Fibroblast of lung (primary cell): ENCODE data around the gene NR3C1. TPM values are rescaled to one million over a fixed set of nuclear protein-coding genes. Genes with fewer than 3 reads are reported as not detected.

Experiments
- DNase-seq, 2 donors: peaks; one replicate each; pipeline versions ENCODE4 v3.0.0 to v3.0.0-alpha.2; 2010; ENCODE audit warnings: low read depth in 2 of 2
- H2AFZ ChIP-seq: 2 replicates; pipeline ENCODE4 v1.5.1; 2012; ENCODE audit warnings: low read length, control low read depth, inconsistent platforms
- H3K27ac ChIP-seq: 2 replicates; pipeline ENCODE4 v1.5.1; 2011; ENCODE audit warnings: low read length, control low read depth; ENCODE audit not compliant: insufficient read depth
- H3K27me3 ChIP-seq: 2 replicates; pipeline ENCODE4 v1.5.1; 2011; ENCODE audit warnings: mild to moderate bottlenecking, low read length; ENCODE audit not compliant: control insufficient read depth, insufficient read depth
- H3K36me3 ChIP-seq: 2 replicates; pipeline ENCODE4 v1.5.1; 2011; ENCODE audit warnings: low read length; ENCODE audit not compliant: control insufficient read depth, insufficient read depth
- H3K4me1 ChIP-seq: 2 replicates; pipeline ENCODE4 v1.5.1; 2011; ENCODE audit warnings: low read length; ENCODE audit not compliant: control insufficient read depth, insufficient read depth; ENCODE audit errors: extremely low read depth
- H3K4me2 ChIP-seq: 2 replicates; pipeline ENCODE4 v1.5.1; 2011; ENCODE audit warnings: low read length, control low read depth; ENCODE audit not compliant: insufficient read depth; ENCODE audit errors: extremely low read depth
- H3K4me3 ChIP-seq, 4 experiments: fragments of 200-600 bp in 1 of 4; sonication (generic) in 1 of 4; replicated peaks in 1 of 4; 2 replicates each; pipeline ENCODE4 v1.5.1; 2011 to 2016; ENCODE audit warnings: low read length in 4 of 4, low read depth in 3 of 4, mild to moderate bottlenecking in 3 of 4, control low read depth in 2 of 4, inconsistent platforms in 1 of 4, mixed read lengths in 1 of 4; ENCODE audit not compliant: insufficient read depth in 1 of 4; ENCODE audit errors: control extremely low read depth in 1 of 4
- H3K79me2 ChIP-seq: 2 replicates; pipeline ENCODE4 v1.5.1; 2012; ENCODE audit warnings: mild to moderate bottlenecking, low read length, inconsistent platforms; ENCODE audit not compliant: control insufficient read depth, insufficient read depth
- H3K9ac ChIP-seq: 2 replicates; pipeline ENCODE4 v1.5.1; 2011; ENCODE audit warnings: mild to moderate bottlenecking, low read length, control low read depth; ENCODE audit not compliant: insufficient read depth
- H3K9me3 ChIP-seq: 2 replicates; pipeline ENCODE4 v1.5.1; 2012; ENCODE audit warnings: low read depth, low read length; ENCODE audit not compliant: control insufficient read depth, insufficient read depth
- H4K20me1 ChIP-seq: 2 replicates; pipeline ENCODE4 v1.5.1; 2011; ENCODE audit warnings: low read length; ENCODE audit not compliant: control insufficient read depth, insufficient read depth; ENCODE audit errors: extremely low read depth
- CTCF ChIP-seq, 2 donors: IDR thresholded peaks in 1 of 2; conservative IDR thresholded peaks in 1 of 2; 1 replicate in 1 of 2; 2 replicates in 1 of 2; pipeline ENCODE4 v1.5.1; 2011 to 2012; ENCODE audit warnings: low read length in 2 of 2, control low read depth in 1 of 2, inconsistent platforms in 1 of 2, low read depth in 1 of 2, mild to moderate bottlenecking in 1 of 2
- EZH2 ChIP-seq: IDR thresholded peaks from 2 replicates; pipeline ENCODE4 v1.5.1; 2012; ENCODE audit warnings: low read length, control low read depth, mild to moderate bottlenecking; ENCODE audit errors: missing control alignments
- polyA plus RNA-seq, 2 donors: library from polyadenylated mRNA; depleted of rRNA in 1 of 2; stranded (reverse) in 1 of 2; unstranded in 1 of 2; fragments of >200 nt; gene quantifications; 2 replicates each; pipeline ENCODE4 v1.2.1, GENCODE V29; 2011 to 2012; ENCODE audit warnings: missing spikeins in 1 of 2
- total RNA-seq: library from RNA; depleted of rRNA; stranded (reverse); fragments of >200 nt; gene quantifications from 2 replicates; pipeline ENCODE4 v1.2.1, GENCODE V29; 2014

Gene NR3C1
- total and polyA plus RNA-seq, 2 donors (not counting 1 experiment from before 2014, with no cell fraction given), result 85.3 to 126 TPM

- no peak overlapping the region for H2AFZ ChIP-seq
- peak overlapping the region; percentile 24 for H3K27ac ChIP-seq
- H3K4me1 ChIP-seq, result peaks cover 4% of the 10 kb centered on the region
- no peak overlapping the region for H3K4me3 ChIP-seq
- H3K9me3 ChIP-seq, result no peaks in the 10 kb centered on the region
- H4K20me1 ChIP-seq, result no peaks in the 10 kb centered on the region
- no peaks in the 10 kb centered on the region for H3K36me3 ChIP-seq
- TF ChIP-seq EZH2, result no peak
- no peaks in the 10 kb centered on the region for H3K27me3 ChIP-seq
- H3K79me2 ChIP-seq, result peaks cover 94% of the 10 kb centered on the region
- H3K9ac ChIP-seq, result no peak overlapping the region
- no peak overlapping the region for H3K4me2 ChIP-seq
- peak; percentile 71 to 86 for DNase-seq
Observed at GRCh38 chr5:143341807-143342570, 61.5 kb downstream of the NR3C1 start.

GRCh38 chr5:143340891-143341685, 62.4 kb downstream of the NR3C1 start:
- peak overlapping the region; percentile 15 for H3K4me2 ChIP-seq
- H3K4me1 ChIP-seq, result peaks cover 4% of the 10 kb centered on the region
- peak overlapping the region; percentile 54 for H3K27ac ChIP-seq
- no peak for TF ChIP-seq CTCF (conservative IDR thresholded peaks at IDR 0.05 in 1 of 2, IDR thresholded peaks at IDR 0.05 in 1 of 2; ENCODE audit: low read depth in 1 of 2, low read length in 2 of 2)
- no peak overlapping the region for H3K4me3 ChIP-seq
- peak in 1 of 2 donors; percentile 58 for DNase-seq
- H3K9me3 ChIP-seq, result no peaks in the 10 kb centered on the region
- H3K27me3 ChIP-seq, result no peaks in the 10 kb centered on the region
- H3K36me3 ChIP-seq, result no peaks in the 10 kb centered on the region
- H4K20me1 ChIP-seq, result no peaks in the 10 kb centered on the region
- peaks cover 94% of the 10 kb centered on the region for H3K79me2 ChIP-seq
- no peak overlapping the region for H3K9ac ChIP-seq
- H2AFZ ChIP-seq, result no peak overlapping the region

GRCh38 chr5:143338658-143339366, 64.7 kb downstream of the NR3C1 start:
- peak; percentile 41 to 73 for DNase-seq
- Histone ChIP-seq H4K20me1 (no peaks in the 10 kb centered on the region), H3K9me3 (no peaks in the 10 kb centered on the region), H2AFZ (no peak overlapping the region), H3K4me2 (no peak overlapping the region), H3K4me3 (no peak overlapping the region), H3K4me1 (peaks cover 4% of the 10 kb centered on the region), H3K27ac (no peak overlapping the region), H3K9ac (no peak overlapping the region), H3K79me2 (peaks cover 90% of the 10 kb centered on the region), H3K36me3 (no peaks in the 10 kb centered on the region), H3K27me3 (no peaks in the 10 kb centered on the region)
- TF ChIP-seq CTCF (conservative IDR thresholded peaks at IDR 0.05 in 1 of 2, IDR thresholded peaks at IDR 0.05 in 1 of 2; ENCODE audit: low read depth in 1 of 2, low read length in 2 of 2) (no peak), EZH2 (no peak)
